ENCODE results near the gene SGCG. TPM values are rescaled to one million over a fixed set of nuclear protein-coding genes. Genes with fewer than 3 reads are reported as not detected.

The SGCG gene
- total RNA-seq, 1 donor from 2014 or later, result 2.1 TPM

DNA sequence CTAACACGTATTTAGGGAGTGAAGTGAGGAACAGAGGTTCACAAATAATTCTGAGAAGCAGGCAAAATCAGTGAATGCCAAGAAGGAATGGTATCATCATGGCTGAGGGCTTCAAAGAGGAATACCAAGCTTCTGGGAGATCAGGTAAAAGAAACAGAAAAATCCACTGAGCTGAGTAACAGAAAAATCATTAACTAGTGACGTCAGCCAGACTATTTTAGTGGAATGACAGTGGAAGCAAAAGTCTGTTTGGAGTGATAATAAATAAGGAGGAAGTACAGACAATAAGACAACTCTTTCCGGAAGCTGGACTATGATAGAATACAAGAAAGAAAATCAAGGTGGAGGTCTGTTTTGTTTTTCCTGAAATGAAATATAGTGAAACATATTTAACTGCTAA is 169.2 kb downstream of the SGCG start:
- FAIRE-seq, result no peak
- Histone ChIP-seq H3K27me3 (ENCODE audit: control insufficient read depth, insufficient read depth, low read length) (no peaks in the 10 kb centered on the region), H3K36me3 (ENCODE audit: control insufficient read depth, insufficient read depth, low read length) (peaks cover 4% of the 10 kb centered on the region), H3K4me3 (ENCODE audit: low read depth, low read length) (no peak overlapping the region)
- DNase-seq (ENCODE audit: low read depth), result no peak
- TF ChIP-seq, protein P1, sequence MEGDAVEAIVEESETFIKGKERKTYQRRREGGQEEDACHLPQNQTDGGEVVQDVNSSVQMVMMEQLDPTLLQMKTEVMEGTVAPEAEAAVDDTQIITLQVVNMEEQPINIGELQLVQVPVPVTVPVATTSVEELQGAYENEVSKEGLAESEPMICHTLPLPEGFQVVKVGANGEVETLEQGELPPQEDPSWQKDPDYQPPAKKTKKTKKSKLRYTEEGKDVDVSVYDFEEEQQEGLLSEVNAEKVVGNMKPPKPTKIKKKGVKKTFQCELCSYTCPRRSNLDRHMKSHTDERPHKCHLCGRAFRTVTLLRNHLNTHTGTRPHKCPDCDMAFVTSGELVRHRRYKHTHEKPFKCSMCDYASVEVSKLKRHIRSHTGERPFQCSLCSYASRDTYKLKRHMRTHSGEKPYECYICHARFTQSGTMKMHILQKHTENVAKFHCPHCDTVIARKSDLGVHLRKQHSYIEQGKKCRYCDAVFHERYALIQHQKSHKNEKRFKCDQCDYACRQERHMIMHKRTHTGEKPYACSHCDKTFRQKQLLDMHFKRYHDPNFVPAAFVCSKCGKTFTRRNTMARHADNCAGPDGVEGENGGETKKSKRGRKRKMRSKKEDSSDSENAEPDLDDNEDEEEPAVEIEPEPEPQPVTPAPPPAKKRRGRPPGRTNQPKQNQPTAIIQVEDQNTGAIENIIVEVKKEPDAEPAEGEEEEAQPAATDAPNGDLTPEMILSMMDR (IDR thresholded peaks at IDR 0.05; ENCODE audit: insufficient read depth, low read length, severe bottlenecking), result no peak

DNA sequence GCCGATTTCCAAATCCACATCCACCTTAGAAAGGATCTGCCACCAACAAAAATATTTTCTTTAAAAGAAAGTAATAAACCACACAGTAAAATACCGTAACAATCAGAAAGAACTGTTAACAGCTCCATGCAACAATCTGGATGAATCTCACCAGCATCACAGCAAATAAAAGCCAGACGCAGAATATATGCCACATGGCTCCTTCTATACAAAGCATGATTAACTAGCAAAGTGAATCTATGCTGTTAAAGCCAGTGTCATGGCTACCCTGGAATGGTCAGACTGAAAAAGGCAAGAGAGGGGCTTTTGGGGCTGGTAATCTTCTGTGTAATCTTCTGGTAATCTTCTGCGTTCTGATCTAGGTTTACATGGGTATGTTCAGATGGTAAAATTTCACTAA is 171.4 kb downstream of the SGCG start:
- no peak for DNase-seq (ENCODE audit: low read depth)

DNA sequence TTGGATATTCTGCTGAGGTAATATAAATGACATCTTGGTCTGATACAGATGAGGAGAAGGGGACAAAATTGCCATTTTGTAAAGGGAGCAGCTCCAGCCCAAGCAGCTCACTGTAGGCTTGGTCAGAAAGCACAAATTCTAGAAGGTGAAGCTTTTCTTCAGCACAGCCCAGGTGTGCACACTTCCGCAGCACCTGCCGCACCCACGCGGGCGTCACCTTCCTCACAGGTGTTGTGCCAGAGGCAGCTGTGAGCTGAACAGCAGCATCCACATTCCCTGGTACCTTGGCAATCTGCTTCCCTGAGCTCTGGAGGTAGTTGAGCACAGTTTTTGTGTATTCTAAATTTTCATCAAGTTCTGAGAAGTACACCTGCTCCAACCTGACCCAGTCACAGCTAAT is 173.7 kb downstream of the SGCG start:
- Histone ChIP-seq H3K4me3 (ENCODE audit: low read depth, low read length) (no peak overlapping the region), H3K36me3 (ENCODE audit: control insufficient read depth, insufficient read depth, low read length) (peaks cover 2% of the 10 kb centered on the region), H3K27me3 (ENCODE audit: control insufficient read depth, insufficient read depth, low read length) (no peaks in the 10 kb centered on the region)
- DNase-seq (ENCODE audit: low read depth) (no peak), FAIRE-seq (no peak)
- TF ChIP-seq, protein P1 (IDR thresholded peaks at IDR 0.05; ENCODE audit: insufficient read depth, low read length, severe bottlenecking), result no peak

More for the DNA sequence above, 171.4 kb downstream of the SGCG start:
- H3K36me3 ChIP-seq (ENCODE audit: control insufficient read depth, insufficient read depth, low read length), result peaks cover 2% of the 10 kb centered on the region
- H3K27me3 ChIP-seq (ENCODE audit: control insufficient read depth, insufficient read depth, low read length), result no peaks in the 10 kb centered on the region
- H3K4me3 ChIP-seq (ENCODE audit: low read depth, low read length), result no peak overlapping the region
- TF ChIP-seq, protein P1 (IDR thresholded peaks at IDR 0.05; ENCODE audit: insufficient read depth, low read length, severe bottlenecking), result no peak
- no peak for FAIRE-seq

DNA sequence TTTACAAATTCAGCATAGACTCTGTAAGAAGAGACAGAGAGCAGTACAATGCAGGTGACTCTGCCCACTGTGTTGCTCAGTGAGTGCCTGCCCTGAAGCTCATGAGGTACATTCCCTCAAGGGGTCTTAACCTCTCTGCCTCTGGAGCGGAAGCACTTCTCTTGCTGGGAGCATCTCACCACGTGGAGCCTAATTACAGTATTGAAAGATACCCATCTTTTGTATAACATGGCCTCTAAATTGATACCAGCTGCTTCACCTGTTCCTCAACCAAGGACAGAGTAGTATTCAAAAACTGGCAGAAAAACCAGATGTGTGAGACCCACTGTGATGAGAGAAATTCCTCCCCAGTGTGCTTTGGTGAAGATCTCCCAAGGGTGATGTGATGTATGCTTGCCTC is 175.6 kb downstream of the SGCG start:
- Histone ChIP-seq H3K4me3 (ENCODE audit: low read depth, low read length) (no peak overlapping the region), H3K27me3 (ENCODE audit: control insufficient read depth, insufficient read depth, low read length) (no peaks in the 10 kb centered on the region), H3K36me3 (ENCODE audit: control insufficient read depth, insufficient read depth, low read length) (peaks cover 4% of the 10 kb centered on the region)
- FAIRE-seq (no peak), DNase-seq (ENCODE audit: low read depth) (no peak)
- TF ChIP-seq, protein P1 (IDR thresholded peaks at IDR 0.05; ENCODE audit: insufficient read depth, low read length, severe bottlenecking), result no peak

DNA sequence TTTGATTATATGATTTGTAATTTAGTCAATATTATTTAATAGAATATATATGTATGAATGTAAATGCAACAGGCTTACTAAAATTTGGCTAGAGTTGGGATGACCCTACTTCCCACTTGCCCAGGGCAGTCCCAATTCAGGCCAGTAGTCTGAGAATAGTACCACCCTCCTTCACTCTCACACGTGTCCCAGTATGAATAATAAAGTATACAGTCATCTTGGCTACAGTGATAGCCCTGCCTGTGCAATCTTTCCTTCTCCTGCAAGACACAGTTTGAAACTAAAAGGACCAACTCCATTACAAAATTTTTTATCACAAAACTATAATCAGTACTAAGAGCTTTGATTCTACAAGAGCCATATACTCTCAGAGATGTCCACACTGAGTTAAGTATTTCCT is 176.6 kb downstream of the SGCG start:
- DNase-seq (ENCODE audit: low read depth) (no peak), FAIRE-seq (no peak)
- H3K4me3 ChIP-seq (ENCODE audit: low read depth, low read length), result no peak overlapping the region
- TF ChIP-seq, protein P1 (IDR thresholded peaks at IDR 0.05; ENCODE audit: insufficient read depth, low read length, severe bottlenecking), result no peak
- H3K36me3 ChIP-seq (ENCODE audit: control insufficient read depth, insufficient read depth, low read length), result peaks cover 4% of the 10 kb centered on the region
- no peaks in the 10 kb centered on the region for H3K27me3 ChIP-seq (ENCODE audit: control insufficient read depth, insufficient read depth, low read length)

DNA sequence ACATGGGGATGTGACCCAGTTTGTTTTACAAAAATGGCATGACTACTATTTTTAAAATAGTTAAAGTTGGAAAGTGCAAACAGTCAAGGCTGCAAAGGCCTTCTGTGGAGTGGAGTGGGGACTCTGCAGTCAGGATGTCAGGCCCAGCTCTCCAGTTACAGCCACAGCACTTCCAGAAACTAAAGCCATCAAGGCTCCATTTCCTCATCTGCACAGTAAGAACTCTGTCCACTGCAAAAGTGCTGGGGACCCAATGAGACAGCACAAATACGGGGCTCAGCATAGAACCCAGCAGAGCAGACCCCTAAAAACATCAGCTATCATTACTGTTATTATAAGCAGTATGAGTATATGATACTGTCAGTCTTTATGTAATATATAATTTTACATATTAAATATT is 179.1 kb downstream of the SGCG start:
- FAIRE-seq, result no peak
- no peak for DNase-seq (ENCODE audit: low read depth)
- Histone ChIP-seq H3K27me3 (ENCODE audit: control insufficient read depth, insufficient read depth, low read length) (no peaks in the 10 kb centered on the region), H3K4me3 (ENCODE audit: low read depth, low read length) (no peak overlapping the region), H3K36me3 (ENCODE audit: control insufficient read depth, insufficient read depth, low read length) (peaks cover 6% of the 10 kb centered on the region)
- TF ChIP-seq, protein P1 (IDR thresholded peaks at IDR 0.05; ENCODE audit: insufficient read depth, low read length, severe bottlenecking), result no peak
